Stomach (tissue), 9 donors: Measurements from ENCODE around the gene CTBP1. TPM values are rescaled to one million over a fixed set of nuclear protein-coding genes. Genes with fewer than 3 reads are reported as not detected.

Source experiments
- DNase-seq, 2 donors: peaks; one replicate each; pipeline versions ENCODE4 v3.0.0 to v3.0.0-alpha.2; 2013 to 2019
- H3K27ac ChIP-seq, 5 donors: fragments of 200-600 bp in 4 of 5; sonication (generic) in 4 of 5; one replicate each; pipeline ENCODE4 v1.5.1; 2013 to 2019; ENCODE audit warnings: mild to moderate bottlenecking in 1 of 5, moderate library complexity in 1 of 5
- H3K27me3 ChIP-seq, 3 donors: fragments of 200-600 bp; sonication (generic); one replicate each; pipeline ENCODE4 v1.5.1; 2017 to 2019; ENCODE audit warnings: mixed run types in 1 of 3
- H3K36me3 ChIP-seq, 4 donors: fragments of 200-600 bp; sonication (generic); 1 replicate in 3 of 4; 2 replicates in 1 of 4; pipeline ENCODE4 v1.5.1; 2016 to 2019
- H3K4me1 ChIP-seq, 4 donors: fragments of 200-600 bp; sonication (generic); one replicate each; pipeline ENCODE4 v1.5.1; 2016 to 2019
- H3K4me3 ChIP-seq, 4 donors: fragments of 200-600 bp; sonication (generic) in 3 of 4; one replicate each; pipeline ENCODE4 v1.5.1; 2016 to 2019; ENCODE audit warnings: mild to moderate bottlenecking in 1 of 4
- H3K9me3 ChIP-seq, 4 donors: fragments of 200-600 bp; sonication (generic); one replicate each; pipeline ENCODE4 v1.5.1; 2016 to 2019
- EP300 ChIP-seq: sonication (generic); formaldehyde crosslinking; IDR thresholded peaks from one replicate; pipeline ENCODE4 v1.6.1; 2017; ENCODE audit warnings: antibody characterized with exemption
- POLR2A ChIP-seq, 4 donors: fragments of 450-650 bp; IDR thresholded peaks; one replicate each; pipeline ENCODE4 v1.6.1; 2016; ENCODE audit warnings: antibody characterized with exemption in 4 of 4, control low read depth in 2 of 4, mild to moderate bottlenecking in 1 of 4, moderate library complexity in 1 of 4
- POLR2AphosphoS5 ChIP-seq, 3 donors: sonication (generic); formaldehyde crosslinking; IDR thresholded peaks; one replicate each; pipeline ENCODE4 v1.6.1; 2016; ENCODE audit warnings: antibody characterized with exemption in 3 of 3
- WGBS, 5 donors: extraction: QIAGEN DNeasy Blood & Tissue Kit in 3 of 5; methylation state at CpG; one replicate each; pipeline versions ENCODE4 v1.1.5 to v1.1.7; 2013 to 2018; 5-methylcytosine and 5-hydroxymethylcytosine counted together
- intact Hi-C: fragments of 100-400 bp; cut with DNase I; formaldehyde crosslinking; loops from one replicate; pipeline ENCODE4 v1.15.1; 2023; ENCODE audit warnings: low total_unique reads
- polyA plus RNA-seq, 3 donors: library from polyadenylated mRNA; stranded (reverse); fragments of 200-250 nt; gene quantifications; one replicate each; pipeline ENCODE4 v1.2.3, GENCODE V29; 2013
- total RNA-seq, 5 donors: library from RNA; depleted of rRNA; stranded (reverse); fragments of >200 nt; gene quantifications; one replicate each; pipeline versions ENCODE4 v1.1.0 to v1.2.3, GENCODE V29; 2014 to 2016
- TF ChIP-seq, protein P1 (sequence below), 7 experiments: fragments of 450-650 bp in 4 of 7; fragments of 200-600 bp in 3 of 7; sonication (generic) in 3 of 7; IDR thresholded peaks; one replicate each; pipeline ENCODE4 v1.5.1; 2016 to 2019; ENCODE audit warnings: antibody characterized with exemption in 7 of 7, control low read depth in 2 of 7, mild to moderate bottlenecking in 1 of 7
- donor health status: healthy with polysubstance abuse.
- donor health status: Bipolar disorder and iron deficiency.
- donor health status: healthy.

CTBP1 gene
- total and polyA plus RNA-seq, 8 donors = 72.7 to 415 (median 95.1) TPM

- DNase-seq = no peak
- Histone ChIP-seq H3K27ac (no peak overlapping the region), H3K36me3 (no peaks in the 10 kb centered on the region), H3K27me3 (no peaks in the 10 kb centered on the region), H3K9me3 (no peaks in the 10 kb centered on the region), H3K4me1 (no peaks in the 10 kb centered on the region), H3K4me3 (no peak overlapping the region)
- WGBS, 5 donors = 93 to 95% (median 93%) methylated on average over 10 of the region's 10 CpGs
- TF ChIP-seq EP300 = no peak
- intact Hi-C loops = no loop called here
Observed at GRCh38 chr4:1279253-1279652, 30.3 kb upstream of the CTBP1 start.

DNA sequence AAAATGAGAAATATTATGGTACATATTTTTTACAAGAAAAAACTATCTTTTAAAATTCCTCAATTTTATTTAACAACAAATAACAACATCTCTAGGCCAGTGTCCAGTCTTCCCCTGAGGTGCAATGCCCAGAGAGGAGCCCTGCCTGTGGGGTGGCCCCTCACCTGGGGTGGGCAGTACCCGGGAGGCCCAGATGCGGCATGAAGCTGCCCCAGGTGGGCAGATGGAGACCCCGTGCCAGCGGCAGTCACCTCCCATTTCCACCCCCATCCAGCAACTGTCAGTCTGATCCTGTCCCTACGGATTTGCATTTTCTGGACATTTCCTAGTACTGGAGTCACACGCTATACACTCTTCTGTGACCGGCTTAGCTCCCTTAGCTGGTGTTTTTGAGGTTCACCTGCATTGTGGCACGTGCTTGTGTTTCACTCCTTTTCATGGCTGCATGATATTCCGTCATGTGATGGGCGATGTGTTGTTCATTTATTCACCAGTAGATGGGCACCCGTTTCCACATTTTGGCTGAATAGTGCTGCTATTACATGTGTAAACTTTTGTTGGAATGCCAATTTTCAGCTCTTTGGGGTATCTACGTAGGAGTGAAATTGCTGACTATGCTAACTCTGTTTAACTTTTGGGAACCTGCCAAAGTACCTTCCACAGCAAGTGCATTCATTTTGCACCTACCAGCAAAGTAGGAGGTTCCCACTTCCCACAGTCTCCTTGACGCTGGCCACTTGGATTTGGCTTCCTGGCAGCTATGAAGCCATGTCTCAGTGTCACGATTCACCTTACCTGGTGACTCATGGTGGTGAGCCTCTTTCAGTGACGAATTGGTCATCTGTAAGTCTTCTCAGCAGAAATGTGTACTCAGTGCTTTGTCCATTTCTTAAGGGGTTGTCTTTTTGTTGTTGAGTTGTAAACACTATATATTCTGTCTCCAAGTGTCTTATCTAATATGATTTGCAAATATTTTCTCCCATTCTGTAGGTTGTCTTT is 29.0 kb upstream of the CTBP1 start:
- no peak for DNase-seq
- TF ChIP-seq POLR2A (IDR thresholded peaks at IDR 0.05) (no peak), POLR2AphosphoS5 (IDR thresholded peaks at IDR 0.05) (no peak), EP300 (no peak)
- TF ChIP-seq, protein P1, sequence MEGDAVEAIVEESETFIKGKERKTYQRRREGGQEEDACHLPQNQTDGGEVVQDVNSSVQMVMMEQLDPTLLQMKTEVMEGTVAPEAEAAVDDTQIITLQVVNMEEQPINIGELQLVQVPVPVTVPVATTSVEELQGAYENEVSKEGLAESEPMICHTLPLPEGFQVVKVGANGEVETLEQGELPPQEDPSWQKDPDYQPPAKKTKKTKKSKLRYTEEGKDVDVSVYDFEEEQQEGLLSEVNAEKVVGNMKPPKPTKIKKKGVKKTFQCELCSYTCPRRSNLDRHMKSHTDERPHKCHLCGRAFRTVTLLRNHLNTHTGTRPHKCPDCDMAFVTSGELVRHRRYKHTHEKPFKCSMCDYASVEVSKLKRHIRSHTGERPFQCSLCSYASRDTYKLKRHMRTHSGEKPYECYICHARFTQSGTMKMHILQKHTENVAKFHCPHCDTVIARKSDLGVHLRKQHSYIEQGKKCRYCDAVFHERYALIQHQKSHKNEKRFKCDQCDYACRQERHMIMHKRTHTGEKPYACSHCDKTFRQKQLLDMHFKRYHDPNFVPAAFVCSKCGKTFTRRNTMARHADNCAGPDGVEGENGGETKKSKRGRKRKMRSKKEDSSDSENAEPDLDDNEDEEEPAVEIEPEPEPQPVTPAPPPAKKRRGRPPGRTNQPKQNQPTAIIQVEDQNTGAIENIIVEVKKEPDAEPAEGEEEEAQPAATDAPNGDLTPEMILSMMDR (IDR thresholded peaks at IDR 0.05) = no peak
- WGBS, 5 donors = 84 to 92% (median 85%) methylated on average over 15 of the region's 15 CpGs
- H3K9me3 ChIP-seq = no peaks in the 10 kb centered on the region
- intact Hi-C loops = no loop called here
- no peaks in the 10 kb centered on the region for H3K36me3 ChIP-seq
- H3K4me1 ChIP-seq = no peaks in the 10 kb centered on the region
- no peak overlapping the region for H3K4me3 ChIP-seq
- no peak overlapping the region for H3K27ac ChIP-seq
- no peaks in the 10 kb centered on the region for H3K27me3 ChIP-seq

- Histone ChIP-seq H3K4me3 (no peak overlapping the region), H3K36me3 (no peaks in the 10 kb centered on the region), H3K9me3 (no peaks in the 10 kb centered on the region), H3K4me1 (no peaks in the 10 kb centered on the region), H3K27me3 (no peaks in the 10 kb centered on the region), H3K27ac (no peak overlapping the region)
- 87 to 95% (median 92%) methylated on average over 2 of the region's 2 CpGs for WGBS, 5 donors
- no peak for DNase-seq
- intact Hi-C loops = no loop called here
- TF ChIP-seq POLR2A (IDR thresholded peaks at IDR 0.05) = no peak
- TF ChIP-seq, protein P1 (IDR thresholded peaks at IDR 0.05) = no peak
- no peak for TF ChIP-seq POLR2AphosphoS5 (IDR thresholded peaks at IDR 0.05)
Observed at GRCh38 chr4:1276984-1277383, 28.1 kb upstream of the CTBP1 start.

DNA sequence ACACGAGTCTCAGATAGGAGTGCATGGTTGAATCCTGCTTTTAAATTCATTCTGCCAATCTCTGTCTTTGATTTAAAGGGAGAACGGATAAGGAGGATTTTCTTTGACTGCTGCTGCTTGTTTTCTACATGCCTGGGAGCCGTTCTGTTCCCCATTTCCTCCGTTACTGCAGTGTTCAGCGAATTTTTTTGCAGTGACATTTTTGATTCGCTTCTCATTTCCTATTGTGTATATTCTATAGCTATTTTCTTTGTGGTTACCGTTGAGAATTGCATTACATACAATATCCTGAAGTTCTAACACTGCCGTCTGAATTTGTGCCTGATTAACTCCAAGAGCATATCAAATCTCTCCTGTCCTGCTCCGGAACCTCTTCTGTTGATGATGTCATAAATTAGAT is 25.9 kb upstream of the CTBP1 start:
- TF ChIP-seq POLR2A (IDR thresholded peaks at IDR 0.05) (no peak), EP300 (no peak), POLR2AphosphoS5 (IDR thresholded peaks at IDR 0.05) (no peak)
- TF ChIP-seq, protein P1 (IDR thresholded peaks at IDR 0.05) = no peak
- intact Hi-C loops = no loop called here

DNA sequence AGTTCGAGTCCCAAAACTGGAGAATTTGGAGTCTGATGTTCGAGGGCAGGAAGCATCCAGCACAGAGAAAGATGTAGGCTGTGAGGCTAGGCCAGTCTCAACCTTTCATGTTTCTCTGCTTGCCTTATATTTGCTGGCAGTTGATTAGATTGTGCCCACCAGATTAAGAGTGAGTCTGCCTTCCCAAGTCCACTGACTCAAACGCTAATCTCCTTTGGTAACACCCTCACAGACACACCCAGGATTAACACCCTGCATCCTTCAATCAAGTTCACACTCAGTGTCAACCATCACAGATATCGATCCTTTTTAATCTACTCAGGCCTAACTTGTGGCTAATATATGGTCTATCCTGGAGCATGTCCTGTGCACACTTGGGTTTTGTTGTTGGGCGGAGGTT is 22.8 kb upstream of the CTBP1 start:
- WGBS, 5 donors = 83 to 93% (median 91%) methylated on average over 5 of the region's 5 CpGs
- no peak overlapping the region for H3K4me3 ChIP-seq
- intact Hi-C loops = no loop called here
- no peak overlapping the region for H3K27ac ChIP-seq
- TF ChIP-seq EP300 = no peak
- no peaks in the 10 kb centered on the region for H3K36me3 ChIP-seq
- no peak for DNase-seq
- H3K4me1 ChIP-seq = no peaks in the 10 kb centered on the region
- no peaks in the 10 kb centered on the region for H3K27me3 ChIP-seq
- H3K9me3 ChIP-seq = peaks cover 0 to 5% (median 0%) of the 10 kb centered on the region in 4 donors

More for the DNA sequence above, 25.9 kb upstream of the CTBP1 start:
- H3K4me3 ChIP-seq = no peak overlapping the region
- H3K27ac ChIP-seq = no peak overlapping the region
- H3K27me3 ChIP-seq = no peaks in the 10 kb centered on the region
- no peak for DNase-seq
- H3K9me3 ChIP-seq = no peaks in the 10 kb centered on the region
- no peaks in the 10 kb centered on the region for H3K36me3 ChIP-seq
- no peaks in the 10 kb centered on the region for H3K4me1 ChIP-seq
- WGBS, 5 donors = 83 to 92% (median 87%) methylated on average over 9 of the region's 9 CpGs
